ENCODE measurements around the gene GDA.

GDA gene

GRCh38 chr9:72207278-72207677, 58.0 kb downstream of the GDA start:
- no peak overlapping the region for H3K4me3 Mint-ChIP-seq
- no peak for DNase-seq
- no peaks in the 10 kb centered on the region for H3K36me3 Mint-ChIP-seq (ENCODE audit: low read depth)
- no peaks in the 10 kb centered on the region for H3K4me1 Mint-ChIP-seq (ENCODE audit: low read depth)
- no peaks in the 10 kb centered on the region for H3K9me3 Mint-ChIP-seq
- H3K27me3 Mint-ChIP-seq: peaks cover 17% of the 10 kb centered on the region
- no peak overlapping the region for H3K27ac Mint-ChIP-seq

DNA sequence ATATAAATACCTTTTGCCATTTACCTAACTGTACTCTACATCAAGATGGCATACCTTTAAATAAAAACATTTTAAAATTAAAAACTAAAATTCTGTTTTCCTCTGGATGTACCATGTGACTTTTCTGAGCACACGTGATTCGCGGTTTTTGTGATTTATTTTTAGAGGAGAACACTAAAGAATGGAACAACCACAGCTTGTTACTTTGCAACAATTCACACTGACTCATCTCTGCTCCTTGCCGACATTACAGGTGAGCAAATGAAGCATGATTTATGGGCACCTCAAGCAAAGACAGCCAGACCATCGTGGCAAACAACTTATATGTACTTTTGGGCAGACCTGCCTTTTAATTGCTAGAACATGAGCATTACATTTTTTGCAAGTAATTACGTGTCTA, 61.3 kb downstream of the GDA start:
- Mint-ChIP-seq H3K27ac (no peak overlapping the region), H3K9me3 (no peaks in the 10 kb centered on the region), H3K27me3 (peaks cover 19% of the 10 kb centered on the region), H3K4me1 (ENCODE audit: low read depth) (no peaks in the 10 kb centered on the region), H3K36me3 (ENCODE audit: low read depth) (no peaks in the 10 kb centered on the region), H3K4me3 (no peak overlapping the region)
- no peak for DNase-seq

- Mint-ChIP-seq H3K4me3 (no peak overlapping the region), H3K4me1 (ENCODE audit: low read depth) (no peaks in the 10 kb centered on the region), H3K9me3 (no peaks in the 10 kb centered on the region), H3K27me3 (peaks cover 19% of the 10 kb centered on the region), H3K36me3 (ENCODE audit: low read depth) (no peaks in the 10 kb centered on the region), H3K27ac (no peak overlapping the region)
- no peak for DNase-seq
These were observed 61.8 kb downstream of the GDA start for GRCh38 chr9:72211047-72211446.

DNA sequence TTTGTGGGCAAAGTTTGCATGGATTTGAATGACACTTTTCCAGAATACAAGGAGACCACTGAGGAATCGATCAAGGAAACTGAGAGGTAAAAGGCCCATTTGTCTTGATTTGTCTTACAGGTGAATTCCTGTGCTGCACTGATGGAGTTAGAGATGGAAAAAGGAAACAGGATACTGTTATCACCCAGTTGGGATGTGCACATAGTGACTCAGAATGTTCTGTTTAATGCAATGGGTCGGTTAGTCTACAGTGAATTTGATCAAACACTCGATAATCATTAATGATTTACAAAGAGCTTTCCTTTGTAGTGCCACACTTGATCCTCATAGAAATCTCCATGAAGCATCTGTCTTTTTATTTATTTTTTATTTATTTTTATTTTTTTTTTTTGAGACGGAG, 64.7 kb downstream of the GDA start:
- Mint-ChIP-seq H3K4me1 (ENCODE audit: low read depth) (no peaks in the 10 kb centered on the region), H3K27me3 (peaks cover 15% of the 10 kb centered on the region), H3K4me3 (no peak overlapping the region), H3K36me3 (ENCODE audit: low read depth) (no peaks in the 10 kb centered on the region), H3K9me3 (peaks cover 2% of the 10 kb centered on the region), H3K27ac (no peak overlapping the region)
- no peak for DNase-seq

DNA sequence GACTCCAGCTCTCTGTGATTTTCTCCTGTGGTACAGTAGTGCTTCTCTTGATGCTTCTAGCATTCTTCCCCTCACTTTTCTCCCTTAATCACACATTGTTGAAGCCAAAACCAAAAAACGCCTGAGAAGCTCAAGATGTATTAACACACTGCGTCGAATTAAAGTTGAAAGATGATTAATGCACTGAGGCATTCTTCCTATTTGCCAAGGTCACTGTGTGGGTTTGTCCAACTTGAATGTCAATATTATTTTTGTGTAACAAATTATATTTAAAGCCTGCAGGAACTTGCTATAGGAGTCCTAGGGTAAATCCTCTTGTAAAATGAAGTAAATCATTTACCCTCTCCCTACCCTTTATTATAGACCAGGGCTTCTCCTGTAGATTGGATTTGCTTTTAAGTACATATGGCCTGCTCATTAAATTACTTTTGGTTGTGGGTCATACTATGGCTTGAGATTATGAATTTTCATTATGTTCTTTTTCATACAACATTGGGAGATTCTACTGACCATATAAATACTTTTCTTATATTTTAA, 68.1 kb downstream of the GDA start:
- Mint-ChIP-seq H3K27me3 (peaks cover 7% of the 10 kb centered on the region), H3K9me3 (peaks cover 2% of the 10 kb centered on the region), H3K4me3 (no peak overlapping the region), H3K27ac (no peak overlapping the region), H3K4me1 (ENCODE audit: low read depth) (no peaks in the 10 kb centered on the region), H3K36me3 (ENCODE audit: low read depth) (no peaks in the 10 kb centered on the region)
- no peak for DNase-seq

GRCh38 chr9:72220589-72220988, 71.3 kb downstream of the GDA start:
- Mint-ChIP-seq H3K27ac (no peak overlapping the region), H3K9me3 (peaks cover 2% of the 10 kb centered on the region), H3K27me3 (peaks cover 4% of the 10 kb centered on the region), H3K4me3 (no peak overlapping the region), H3K36me3 (ENCODE audit: low read depth) (no peaks in the 10 kb centered on the region), H3K4me1 (ENCODE audit: low read depth) (no peaks in the 10 kb centered on the region)
- no peak for DNase-seq

GRCh38 chr9:72226146-72226812, 77.0 kb downstream of the GDA start:
- Mint-ChIP-seq H3K36me3 (ENCODE audit: low read depth) (no peaks in the 10 kb centered on the region), H3K4me3 (no peak overlapping the region), H3K27ac (no peak overlapping the region), H3K27me3 (peaks cover 4% of the 10 kb centered on the region), H3K4me1 (ENCODE audit: low read depth) (no peaks in the 10 kb centered on the region), H3K9me3 (no peaks in the 10 kb centered on the region)
- DNase-seq: no peak

- H3K4me3 Mint-ChIP-seq: no peak overlapping the region
- no peaks in the 10 kb centered on the region for H3K9me3 Mint-ChIP-seq
- no peaks in the 10 kb centered on the region for H3K4me1 Mint-ChIP-seq (ENCODE audit: low read depth)
- H3K36me3 Mint-ChIP-seq (ENCODE audit: low read depth): no peaks in the 10 kb centered on the region
- DNase-seq: no peak
- no peaks in the 10 kb centered on the region for H3K27me3 Mint-ChIP-seq
- no peak overlapping the region for H3K27ac Mint-ChIP-seq
These were observed 79.0 kb downstream of the GDA start for GRCh38 chr9:72228282-72228681.

DNA sequence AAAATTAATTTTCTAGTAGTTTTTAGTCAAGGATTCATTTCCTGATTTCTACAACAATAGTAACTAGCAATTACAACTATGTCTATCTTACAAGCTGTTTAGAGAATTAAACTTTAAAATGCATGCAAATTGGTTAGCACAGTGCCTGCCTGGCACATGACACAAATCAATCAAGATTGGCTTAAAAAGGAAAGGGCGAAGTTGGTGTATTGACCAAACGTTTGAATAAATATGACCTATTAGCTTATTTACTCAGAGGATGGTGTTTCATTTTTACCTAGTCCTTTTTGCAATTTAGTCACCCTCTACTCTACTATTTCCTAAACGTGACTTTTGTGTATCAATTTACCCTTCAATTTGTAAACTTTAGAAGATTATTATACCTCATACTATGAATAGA, 83.5 kb downstream of the GDA start:
- Mint-ChIP-seq H3K4me1 (ENCODE audit: low read depth) (peaks cover 3% of the 10 kb centered on the region), H3K27me3 (no peaks in the 10 kb centered on the region), H3K36me3 (ENCODE audit: low read depth) (no peaks in the 10 kb centered on the region), H3K9me3 (no peaks in the 10 kb centered on the region), H3K4me3 (no peak overlapping the region), H3K27ac (no peak overlapping the region)
- no peak for DNase-seq

GRCh38 chr9:72247549-72247948, 98.3 kb downstream of the GDA start:
- no peaks in the 10 kb centered on the region for H3K36me3 Mint-ChIP-seq (ENCODE audit: low read depth)
- H3K4me1 Mint-ChIP-seq (ENCODE audit: low read depth): no peaks in the 10 kb centered on the region
- peaks cover 19% of the 10 kb centered on the region for H3K27me3 Mint-ChIP-seq
- DNase-seq: no peak
- no peak overlapping the region for H3K4me3 Mint-ChIP-seq
- H3K27ac Mint-ChIP-seq: no peak overlapping the region
- no peaks in the 10 kb centered on the region for H3K9me3 Mint-ChIP-seq

DNA sequence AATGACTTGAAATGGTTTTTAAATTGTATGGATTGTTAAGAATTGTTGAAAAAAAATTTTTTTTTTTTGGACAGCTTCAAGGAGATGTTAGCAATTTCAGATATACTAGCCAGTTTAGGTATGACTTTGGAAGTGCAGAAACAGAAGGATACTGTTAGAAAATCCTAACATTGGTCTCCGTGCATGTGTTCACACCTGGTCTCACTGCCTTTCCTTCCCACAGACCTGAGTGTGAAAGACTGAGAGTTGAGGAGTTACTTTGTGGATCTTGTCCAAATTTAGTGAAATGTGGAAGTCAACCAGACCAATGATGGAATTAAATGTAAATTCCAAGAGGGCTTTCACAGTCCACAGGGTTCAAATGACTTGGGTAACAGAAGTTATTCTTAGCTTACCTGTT, 102.3 kb downstream of the GDA start:
- H3K4me1 Mint-ChIP-seq (ENCODE audit: low read depth): no peaks in the 10 kb centered on the region
- H3K27ac Mint-ChIP-seq: no peak overlapping the region
- H3K4me3 Mint-ChIP-seq: no peak overlapping the region
- no peaks in the 10 kb centered on the region for H3K9me3 Mint-ChIP-seq
- no peak for DNase-seq
- peaks cover 38% of the 10 kb centered on the region for H3K27me3 Mint-ChIP-seq
- no peaks in the 10 kb centered on the region for H3K36me3 Mint-ChIP-seq (ENCODE audit: low read depth)

- no peak for DNase-seq
- Mint-ChIP-seq H3K4me3 (no peak overlapping the region), H3K4me1 (ENCODE audit: low read depth) (no peaks in the 10 kb centered on the region), H3K27me3 (peaks cover 45% of the 10 kb centered on the region), H3K27ac (no peak overlapping the region), H3K9me3 (no peaks in the 10 kb centered on the region), H3K36me3 (ENCODE audit: low read depth) (no peaks in the 10 kb centered on the region)
These were observed 105.8 kb downstream of the GDA start for GRCh38 chr9:72254901-72255545.

- Mint-ChIP-seq H3K4me1 (ENCODE audit: low read depth) (no peaks in the 10 kb centered on the region), H3K9me3 (no peaks in the 10 kb centered on the region), H3K27me3 (peaks cover 43% of the 10 kb centered on the region), H3K27ac (no peak overlapping the region), H3K36me3 (ENCODE audit: low read depth) (no peaks in the 10 kb centered on the region), H3K4me3 (no peak overlapping the region)
- no peak for DNase-seq
These were observed 106.3 kb downstream of the GDA start for GRCh38 chr9:72255569-72255968.

DNA sequence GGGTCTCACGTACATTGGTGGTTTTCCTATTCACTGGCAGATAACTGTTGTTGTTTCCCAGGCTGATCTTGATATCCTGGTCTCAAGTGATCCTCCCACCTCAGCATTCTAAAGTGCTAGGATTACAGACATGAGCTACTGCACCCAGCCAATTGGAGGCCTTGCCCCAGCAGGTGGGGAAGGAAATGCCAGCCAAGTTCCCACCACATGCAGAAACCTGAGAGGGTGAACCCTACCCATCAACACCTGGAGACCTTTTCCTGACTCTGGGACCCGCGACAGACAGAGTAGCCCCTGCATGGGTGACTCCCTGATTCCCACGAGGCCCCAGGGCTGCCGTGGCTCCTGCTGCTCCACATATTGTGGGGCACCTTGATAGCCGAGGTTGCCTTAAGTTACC, 107.7 kb downstream of the GDA start:
- Mint-ChIP-seq H3K27ac (no peak overlapping the region), H3K9me3 (no peaks in the 10 kb centered on the region), H3K27me3 (peaks cover 43% of the 10 kb centered on the region), H3K4me1 (ENCODE audit: low read depth) (no peaks in the 10 kb centered on the region), H3K4me3 (no peak overlapping the region), H3K36me3 (ENCODE audit: low read depth) (no peaks in the 10 kb centered on the region)
- no peak for DNase-seq

DNA sequence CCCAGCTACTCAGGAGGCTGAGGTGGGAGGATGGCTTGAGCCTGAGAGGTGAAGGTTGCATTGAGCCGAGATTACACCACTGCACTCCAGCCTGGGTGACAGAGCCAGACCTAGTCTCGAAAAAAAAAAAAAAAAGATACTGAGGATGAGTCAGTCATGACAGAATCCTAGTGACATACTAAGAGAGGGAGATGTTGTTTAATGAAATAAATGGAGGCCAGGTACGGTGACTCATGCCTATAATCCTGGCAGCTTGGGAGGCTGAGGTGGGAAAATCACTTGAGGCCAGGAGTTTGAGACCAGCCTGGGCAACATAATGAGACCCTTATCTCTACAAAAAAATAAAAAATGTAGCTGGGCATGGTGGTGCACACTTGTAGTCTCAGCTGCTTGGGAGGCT, 108.6 kb downstream of the GDA start:
- no peaks in the 10 kb centered on the region for H3K36me3 Mint-ChIP-seq (ENCODE audit: low read depth)
- DNase-seq: no peak
- no peaks in the 10 kb centered on the region for H3K4me1 Mint-ChIP-seq (ENCODE audit: low read depth)
- H3K4me3 Mint-ChIP-seq: no peak overlapping the region
- no peak overlapping the region for H3K27ac Mint-ChIP-seq
- H3K27me3 Mint-ChIP-seq: peaks cover 43% of the 10 kb centered on the region
- no peaks in the 10 kb centered on the region for H3K9me3 Mint-ChIP-seq

Data from activated T-cell treated with anti-CD3 and anti-CD28 coated beads, Interleukin-2, amount 50 U/mL, for 24 hours (primary cell).